DOHH2 (cell line): ENCODE measurements around the gene HIVEP3.

Experiments used
- EZH2phosphoT487 ChIP-seq: fragments of 200-600 bp; sonication (generic); IDR thresholded peaks from 2 replicates; pipeline ENCODE4 v1.6.1; 2017; ENCODE audit warnings: borderline replicate concordance, mild to moderate bottlenecking, antibody characterized with exemption, low read length, moderate library complexity, mixed read lengths
- TF ChIP-seq, protein P1 (sequence below): fragments of 200-600 bp; sonication (generic); IDR thresholded peaks from one replicate; pipeline ENCODE4 v1.5.1; 2014; ENCODE audit warnings: antibody characterized with exemption, mild to moderate bottlenecking, low read depth, low read length; ENCODE audit not compliant: poor library complexity, severe bottlenecking

DNA sequence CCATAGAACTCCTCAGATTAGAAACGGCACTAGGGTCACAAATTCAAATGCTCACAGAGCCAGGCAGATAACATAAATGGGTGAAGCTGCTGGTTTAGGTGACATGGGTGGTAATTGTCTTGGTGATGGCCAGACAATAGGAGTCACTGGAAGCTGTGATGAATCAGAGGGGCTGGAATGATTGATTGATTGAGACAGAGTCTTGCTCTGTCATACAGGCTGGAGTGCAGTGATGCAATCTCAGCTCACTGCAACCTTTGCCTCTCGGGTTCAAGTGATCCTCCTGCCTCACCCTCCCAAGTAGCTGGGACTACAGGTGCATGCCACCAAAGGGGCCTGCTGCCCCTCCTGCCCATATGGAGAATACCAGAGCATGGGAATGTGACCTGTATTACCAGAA is 63.0 kb downstream of the HIVEP3 start:
- TF ChIP-seq, protein P1, sequence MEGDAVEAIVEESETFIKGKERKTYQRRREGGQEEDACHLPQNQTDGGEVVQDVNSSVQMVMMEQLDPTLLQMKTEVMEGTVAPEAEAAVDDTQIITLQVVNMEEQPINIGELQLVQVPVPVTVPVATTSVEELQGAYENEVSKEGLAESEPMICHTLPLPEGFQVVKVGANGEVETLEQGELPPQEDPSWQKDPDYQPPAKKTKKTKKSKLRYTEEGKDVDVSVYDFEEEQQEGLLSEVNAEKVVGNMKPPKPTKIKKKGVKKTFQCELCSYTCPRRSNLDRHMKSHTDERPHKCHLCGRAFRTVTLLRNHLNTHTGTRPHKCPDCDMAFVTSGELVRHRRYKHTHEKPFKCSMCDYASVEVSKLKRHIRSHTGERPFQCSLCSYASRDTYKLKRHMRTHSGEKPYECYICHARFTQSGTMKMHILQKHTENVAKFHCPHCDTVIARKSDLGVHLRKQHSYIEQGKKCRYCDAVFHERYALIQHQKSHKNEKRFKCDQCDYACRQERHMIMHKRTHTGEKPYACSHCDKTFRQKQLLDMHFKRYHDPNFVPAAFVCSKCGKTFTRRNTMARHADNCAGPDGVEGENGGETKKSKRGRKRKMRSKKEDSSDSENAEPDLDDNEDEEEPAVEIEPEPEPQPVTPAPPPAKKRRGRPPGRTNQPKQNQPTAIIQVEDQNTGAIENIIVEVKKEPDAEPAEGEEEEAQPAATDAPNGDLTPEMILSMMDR: no peak
- no peak for TF ChIP-seq EZH2phosphoT487
